Activated CD8-positive, alpha-beta memory T cell treated with anti-CD3 and anti-CD28 coated beads for 24 hours (primary cell): ENCODE data around the gene GNGT1.

Experiments used
- DNase-seq: peaks from one replicate; pipeline ENCODE4 v3.0.0-alpha.2; 2020

The GNGT1 gene

DNA sequence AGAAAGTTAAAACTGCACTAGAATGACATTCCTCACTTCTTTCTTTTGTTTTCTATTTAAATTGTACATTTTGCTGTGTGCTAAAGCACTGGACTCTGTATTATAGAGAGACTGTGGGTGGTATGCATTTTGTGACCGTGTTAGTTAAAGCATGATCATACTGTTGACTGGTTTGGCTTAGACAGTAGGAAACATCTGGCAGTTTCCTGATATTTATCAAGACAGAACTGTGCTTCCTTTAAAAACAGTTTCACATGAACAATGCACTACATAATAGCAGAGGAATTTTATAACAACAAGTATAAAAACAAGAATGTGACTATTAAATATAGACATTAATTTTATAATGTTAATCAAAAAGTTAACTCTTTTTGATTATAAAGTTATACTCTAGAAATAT, 38.3 kb downstream of the GNGT1 start:
- DNase-seq: no peak

DNA sequence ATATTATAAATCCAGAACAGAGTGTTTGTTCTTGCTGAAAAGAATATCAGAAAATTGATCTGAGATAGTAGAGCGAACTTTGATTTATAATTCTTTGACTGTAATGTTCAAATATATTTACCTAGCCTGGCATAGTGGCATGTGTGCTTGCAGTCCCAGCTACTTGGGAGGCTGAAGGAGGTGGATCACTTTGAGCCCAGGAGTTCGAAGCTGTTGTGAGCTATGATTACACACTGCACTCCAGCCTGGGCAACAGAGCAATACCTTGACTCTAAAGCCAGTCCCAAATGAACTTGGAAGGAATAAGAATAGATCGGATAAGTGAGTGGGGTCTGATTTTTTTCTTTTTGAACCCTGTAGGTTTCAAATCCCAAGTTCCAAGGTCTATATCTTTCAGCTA, 38.7 kb downstream of the GNGT1 start:
- DNase-seq: no peak

DNA sequence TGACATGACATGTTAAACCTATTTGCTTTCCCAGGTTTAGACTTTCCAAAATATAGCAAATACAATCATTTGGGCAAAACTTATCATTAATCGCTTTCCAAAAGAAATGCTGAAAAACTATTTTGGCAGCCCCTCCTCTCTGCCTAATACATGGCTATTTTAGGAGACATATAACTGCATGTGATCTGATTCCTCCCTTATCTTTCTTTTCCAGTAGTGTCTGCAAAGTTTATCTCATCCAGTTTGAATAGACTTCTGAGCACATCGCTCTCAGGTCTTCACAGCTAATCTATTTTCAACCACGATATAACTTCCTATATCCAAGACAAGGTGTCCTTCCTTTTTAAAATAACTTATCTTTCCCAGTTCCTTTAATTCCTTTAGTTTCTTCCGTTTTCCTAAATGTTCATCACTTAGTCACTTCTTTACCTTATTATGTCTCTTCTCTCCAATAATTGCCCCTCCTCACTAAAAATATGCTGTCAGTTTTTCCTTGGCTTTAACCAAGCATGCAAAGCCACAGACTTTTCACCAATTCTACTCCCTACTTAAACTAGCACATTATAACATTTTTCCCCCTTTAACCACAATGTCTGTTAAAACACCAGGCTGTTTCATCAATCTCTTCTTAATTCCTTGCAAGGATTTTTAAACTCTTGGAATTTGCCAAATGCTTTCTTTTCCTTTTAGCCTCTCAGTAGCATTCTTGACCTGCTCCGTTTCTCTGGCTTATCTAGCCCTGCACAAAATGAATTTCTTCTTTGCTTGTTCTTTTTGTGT, 39.6 kb downstream of the GNGT1 start:
- no peak for DNase-seq

DNA sequence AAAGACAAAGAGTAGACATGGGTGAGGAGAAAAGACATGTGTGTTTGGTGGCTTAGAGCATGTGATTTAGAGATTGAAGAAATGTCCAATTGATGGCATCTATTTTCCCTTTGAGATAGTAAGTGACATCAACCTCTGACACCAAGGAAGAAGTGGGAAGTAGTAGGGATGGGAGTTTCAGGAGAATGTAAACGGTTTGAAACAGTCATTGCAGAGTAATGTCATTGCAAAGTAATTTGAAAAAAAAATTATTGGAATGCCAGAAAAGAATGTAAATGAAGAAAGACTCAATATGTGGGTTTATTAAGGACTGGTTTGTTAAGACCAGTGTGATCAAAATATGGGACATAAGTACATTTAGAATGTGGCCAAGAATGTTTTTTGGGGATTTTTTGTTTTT, 41.7 kb downstream of the GNGT1 start:
- DNase-seq: no peak

DNA sequence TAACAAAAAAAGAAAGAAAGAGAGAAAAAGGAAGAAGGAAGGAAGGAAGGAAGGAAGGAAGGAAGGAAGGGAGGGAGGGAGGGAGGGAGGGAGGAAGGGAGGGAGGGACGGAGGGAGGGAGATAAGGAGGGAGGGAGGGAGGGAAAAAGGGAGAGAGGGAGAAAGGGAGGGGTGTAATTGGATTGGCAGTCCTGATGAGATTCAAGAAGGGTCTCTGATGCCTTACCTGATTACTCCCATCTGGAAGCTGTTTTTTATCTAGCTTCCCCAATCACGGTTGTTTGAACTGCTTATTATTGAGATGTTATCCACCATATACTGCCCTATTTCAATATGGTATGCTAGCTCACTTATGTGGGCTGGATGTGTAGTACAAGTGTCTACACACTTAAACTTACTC, 42.5 kb downstream of the GNGT1 start:
- no peak for DNase-seq

DNA sequence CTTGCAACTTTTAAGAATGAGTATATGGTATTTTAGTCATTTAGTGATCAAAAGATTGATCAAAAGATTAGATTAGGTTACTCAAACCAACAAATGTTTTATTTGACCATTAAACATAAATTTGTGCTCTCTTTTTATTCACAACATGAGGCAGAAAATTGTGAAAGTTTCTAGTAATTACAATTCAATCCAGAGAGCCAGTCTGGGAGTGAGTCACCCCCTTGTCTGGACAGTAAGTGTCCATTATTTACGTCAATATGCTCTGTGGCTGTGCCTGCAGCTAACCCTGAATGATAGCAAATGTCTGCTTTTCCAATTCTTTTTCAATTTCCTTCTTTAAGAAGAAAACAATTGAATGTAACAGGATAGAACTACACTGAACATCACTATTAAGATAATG, 43.1 kb downstream of the GNGT1 start:
- DNase-seq: no peak

DNA sequence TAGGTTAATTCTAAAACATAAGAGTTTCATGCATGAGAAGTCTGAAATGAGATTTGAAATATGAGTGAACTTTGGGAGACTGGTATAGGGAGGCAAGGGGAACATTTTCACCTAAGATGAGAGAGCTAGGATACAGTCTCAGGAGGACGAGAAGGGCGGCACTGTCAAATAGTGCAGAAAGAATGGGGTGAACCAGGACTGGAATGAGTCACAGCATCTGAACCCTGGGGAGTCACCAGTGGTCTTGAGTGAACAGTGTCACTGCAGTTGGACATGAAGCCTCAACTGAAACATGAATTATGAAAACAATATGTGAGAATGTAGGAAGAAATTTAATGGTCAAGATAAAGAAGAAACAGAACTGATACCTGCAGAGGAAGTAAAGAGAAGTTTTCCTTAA, 48.9 kb downstream of the GNGT1 start:
- DNase-seq: no peak

DNA sequence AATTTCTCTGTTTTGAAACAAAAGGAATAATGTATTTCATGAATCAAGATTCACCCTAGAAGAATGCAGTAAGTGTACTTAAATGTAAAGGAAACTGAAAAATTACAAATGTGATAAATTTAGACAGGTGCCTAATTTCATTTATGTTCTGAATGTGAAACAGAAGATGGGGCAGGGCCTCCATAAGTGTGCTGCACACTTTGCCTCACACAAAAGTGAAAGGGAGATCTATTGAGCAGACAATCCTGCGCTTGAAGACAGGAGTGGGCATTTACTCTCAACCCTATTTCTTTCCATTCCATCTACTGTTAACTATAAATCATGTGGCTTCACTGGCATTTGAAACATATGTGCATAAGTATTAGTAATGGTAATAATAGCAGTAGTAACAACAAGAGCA, 51.4 kb downstream of the GNGT1 start:
- DNase-seq: no peak

DNA sequence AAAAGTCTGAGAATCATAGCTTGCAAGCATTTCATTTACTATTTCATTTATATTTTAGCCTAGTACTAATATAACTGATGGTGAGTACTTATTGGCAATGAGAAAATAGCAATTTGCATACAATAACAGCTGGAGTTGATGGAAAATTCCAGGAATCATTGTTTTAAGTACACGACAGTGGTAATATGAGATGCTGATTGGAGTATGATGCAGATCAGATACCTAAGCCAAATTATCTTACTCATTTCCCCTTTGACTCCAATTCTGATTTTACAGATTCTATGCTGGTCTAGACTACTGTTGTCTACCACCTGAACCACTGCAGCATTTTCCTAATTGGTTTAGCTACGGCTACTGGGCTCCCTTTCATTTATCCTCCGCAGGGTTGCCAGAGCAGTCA, 51.8 kb downstream of the GNGT1 start:
- no peak for DNase-seq

DNA sequence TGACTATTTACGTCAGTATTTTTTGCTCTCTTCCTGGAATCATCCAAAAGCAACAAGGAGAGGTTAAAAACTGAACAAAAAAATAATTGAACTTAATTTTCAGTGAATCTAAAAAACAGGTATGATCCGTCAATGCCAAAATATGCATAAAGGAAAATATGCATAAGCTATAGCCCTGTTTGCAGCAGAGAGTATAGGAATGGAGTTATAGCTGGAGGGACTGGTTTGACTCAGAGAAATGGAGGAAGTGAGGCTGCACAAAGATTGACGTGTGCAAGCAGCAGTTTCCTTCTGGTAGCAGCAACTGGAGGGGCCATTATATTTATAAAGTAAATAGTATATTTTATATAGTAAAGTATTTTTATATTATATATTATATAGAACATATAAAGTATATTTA, 52.3 kb downstream of the GNGT1 start:
- DNase-seq: no peak
